Measurements from ENCODE around the gene GTF3A.

Gene GTF3A

DNA sequence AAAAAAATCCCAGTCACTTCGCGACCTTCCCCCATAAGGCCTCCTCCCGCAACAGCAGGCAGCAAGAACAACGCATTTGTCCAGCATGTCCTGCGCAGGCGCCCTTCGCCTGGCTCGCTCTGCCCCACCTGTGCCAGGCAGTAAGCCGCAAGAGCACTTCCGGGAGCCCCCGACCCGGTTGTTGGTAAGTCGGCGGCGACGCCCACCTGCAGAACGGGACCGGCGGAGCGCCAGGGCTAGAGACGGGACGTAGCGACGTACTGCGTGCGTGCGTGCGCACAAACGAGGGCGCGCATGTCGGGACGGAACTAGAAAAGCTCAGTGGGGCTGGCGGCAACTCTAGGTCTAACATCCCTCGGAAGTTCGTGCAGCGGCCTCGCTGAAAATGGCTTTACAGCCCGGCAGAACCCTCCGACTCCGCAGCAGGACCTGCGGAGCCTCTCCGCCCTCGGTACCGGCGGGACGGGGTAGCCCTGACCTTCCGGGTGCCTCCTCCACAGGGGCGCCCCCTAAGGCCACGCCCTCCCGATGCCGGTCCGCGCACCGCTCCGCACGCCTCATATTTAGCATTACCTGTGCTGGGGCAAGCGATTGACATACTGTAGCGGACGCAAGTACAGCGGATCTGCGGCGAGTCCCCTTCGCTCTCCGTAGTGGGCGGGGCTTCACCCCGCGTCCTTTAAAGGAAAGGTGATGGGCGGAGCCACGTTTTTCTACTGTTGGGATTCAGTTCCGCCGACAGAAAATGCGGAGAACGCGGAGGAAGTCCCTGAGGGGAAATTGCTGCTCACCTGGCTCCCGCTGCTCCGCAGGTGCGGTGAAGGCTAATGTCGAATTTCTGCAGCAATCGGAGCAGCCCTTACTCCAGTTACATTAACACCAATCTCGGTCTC is 25.8 kb downstream of the GTF3A start, which contains the start of gene MTIF3:
Gene MTIF3, minus strand, starts transcription at position 629 of the 893 bp plus-strand sequence. CDS start 10,116 bp downstream, outside the sequence.
- Mint-ChIP-seq H3K36me3 (ENCODE audit: low read depth) (peaks cover 4% of the 10 kb centered on the region), H3K27ac (peak within 1 kb of the TSS; percentile 97), H3K4me1 (ENCODE audit: low read depth) (peaks cover 52% of the 10 kb centered on the region), H3K4me3 (peak within 1 kb of the TSS; percentile 91), H3K27me3 (no peaks in the 10 kb centered on the region), H3K9me3 (no peaks in the 10 kb centered on the region)

DNA sequence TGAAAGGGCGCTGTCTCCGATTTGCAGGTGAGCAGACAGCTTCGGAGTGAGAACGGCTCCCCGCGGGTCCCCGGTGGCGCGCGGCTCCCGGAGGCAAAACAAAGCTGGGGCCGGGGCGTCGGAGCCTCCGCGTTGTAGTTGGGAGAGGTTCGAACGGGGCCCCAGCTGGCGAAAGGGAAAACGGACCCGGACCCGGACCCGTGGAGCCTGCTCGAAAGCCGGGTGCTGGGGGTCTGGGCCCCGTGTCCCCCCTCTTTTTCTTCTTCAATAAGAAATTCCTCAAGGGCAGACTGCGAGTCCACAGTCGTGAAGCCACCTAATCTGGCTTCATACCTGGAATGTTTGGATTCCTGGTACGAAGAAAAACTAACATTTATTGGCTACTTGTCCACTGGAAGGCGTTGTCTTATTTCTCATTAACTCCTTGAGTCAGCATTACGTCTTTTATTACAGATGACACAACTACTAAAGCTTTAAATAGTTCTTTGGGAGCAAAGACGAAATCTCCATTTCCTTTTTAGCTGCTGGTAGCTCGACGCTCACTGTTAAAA is 26.6 kb downstream of the GTF3A start:
- Mint-ChIP-seq H3K36me3 (ENCODE audit: low read depth) (peaks cover 4% of the 10 kb centered on the region), H3K4me1 (ENCODE audit: low read depth) (peaks cover 52% of the 10 kb centered on the region), H3K27me3 (no peaks in the 10 kb centered on the region), H3K27ac (peak overlapping the region; percentile 97), H3K9me3 (no peaks in the 10 kb centered on the region), H3K4me3 (peak overlapping the region; percentile 91)

DNA sequence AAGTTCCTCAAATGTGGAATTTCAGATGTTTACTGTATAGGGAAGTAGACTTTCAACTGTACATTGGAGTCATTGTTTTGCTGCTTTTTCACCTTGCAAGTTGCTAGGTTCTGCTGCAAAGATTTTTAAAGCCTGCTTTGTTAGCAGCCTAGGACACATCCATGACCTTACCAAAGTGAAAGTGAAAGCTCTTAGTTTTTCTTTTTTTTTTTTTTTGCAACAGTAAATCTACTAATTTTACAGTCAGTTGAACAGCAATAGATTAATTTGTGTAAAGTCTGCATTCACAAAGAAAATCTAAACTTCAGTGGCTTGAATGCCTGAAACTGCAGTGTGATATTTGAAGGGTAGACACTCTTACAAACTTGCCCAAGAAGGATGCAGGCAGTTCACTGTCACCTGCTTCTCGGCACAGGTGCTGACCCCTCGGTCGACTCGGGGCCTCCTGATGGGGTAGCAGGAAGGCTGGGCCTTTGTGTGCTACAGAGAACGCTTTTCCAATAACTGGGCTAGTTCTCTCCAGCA is 31.0 kb downstream of the GTF3A start:
- Mint-ChIP-seq H3K4me3 (peak overlapping the region; percentile 85), H3K36me3 (ENCODE audit: low read depth) (no peaks in the 10 kb centered on the region), H3K27ac (peak overlapping the region; percentile 96), H3K27me3 (no peaks in the 10 kb centered on the region), H3K4me1 (ENCODE audit: low read depth) (peaks cover 21% of the 10 kb centered on the region), H3K9me3 (no peaks in the 10 kb centered on the region)

DNA sequence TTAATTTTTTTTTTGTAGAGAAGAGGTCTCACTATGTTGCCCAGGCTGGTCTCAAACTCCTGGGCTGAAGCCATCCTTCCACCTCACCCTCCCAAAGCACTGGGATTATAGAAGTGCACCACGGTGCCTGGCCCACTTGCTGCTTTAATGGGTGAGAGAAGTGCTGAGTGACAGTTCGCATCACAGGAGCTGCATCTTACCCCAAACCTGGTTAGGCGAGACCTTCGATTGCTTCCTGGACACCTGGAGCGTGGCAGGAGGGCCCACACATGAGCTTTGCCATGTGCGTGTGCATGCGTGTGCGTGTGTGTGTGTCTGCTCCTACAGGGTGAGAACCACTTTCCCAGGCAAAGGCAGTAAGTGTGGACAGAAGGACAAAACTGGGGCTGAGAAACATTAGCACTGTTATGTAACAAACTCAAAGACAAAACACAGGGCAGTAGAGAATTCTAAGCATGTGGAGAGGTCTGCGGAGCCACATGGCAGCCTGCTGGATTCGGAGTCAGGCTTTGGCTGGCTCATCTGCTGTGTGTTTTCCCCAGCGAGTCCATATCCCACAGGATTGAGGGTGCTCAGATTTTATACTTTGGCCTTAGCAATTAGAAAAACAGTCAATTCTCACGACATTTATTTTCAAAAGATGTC is 37.6 kb downstream of the GTF3A start:
- Mint-ChIP-seq H3K4me1 (ENCODE audit: low read depth) (no peaks in the 10 kb centered on the region), H3K9me3 (no peaks in the 10 kb centered on the region), H3K4me3 (no peak overlapping the region), H3K36me3 (ENCODE audit: low read depth) (no peaks in the 10 kb centered on the region), H3K27me3 (no peaks in the 10 kb centered on the region), H3K27ac (no peak overlapping the region)

DNA sequence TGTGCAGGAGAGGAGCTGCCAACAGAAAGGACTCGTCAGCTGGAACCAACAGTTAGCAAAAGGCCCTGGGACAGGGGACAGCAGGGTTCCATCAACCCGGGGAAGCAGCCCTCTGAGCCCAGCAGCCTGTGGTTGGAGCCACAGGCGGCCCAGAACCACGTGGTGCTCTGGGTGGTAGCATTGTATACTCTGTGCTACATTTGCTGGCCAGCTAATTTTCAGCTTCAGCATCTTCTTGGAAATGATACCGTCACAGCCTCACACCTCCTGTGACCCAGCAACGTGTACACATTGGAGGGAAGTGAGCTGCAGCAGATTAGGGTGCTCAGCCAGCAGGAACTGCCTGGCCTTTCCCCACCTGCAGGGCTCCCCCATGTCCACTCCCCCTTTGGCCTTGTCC is 39.1 kb downstream of the GTF3A start:
- H3K9me3 Mint-ChIP-seq: no peaks in the 10 kb centered on the region
- no peak overlapping the region for H3K4me3 Mint-ChIP-seq
- no peaks in the 10 kb centered on the region for H3K36me3 Mint-ChIP-seq (ENCODE audit: low read depth)
- no peak overlapping the region for H3K27ac Mint-ChIP-seq
- no peaks in the 10 kb centered on the region for H3K4me1 Mint-ChIP-seq (ENCODE audit: low read depth)
- no peaks in the 10 kb centered on the region for H3K27me3 Mint-ChIP-seq

DNA sequence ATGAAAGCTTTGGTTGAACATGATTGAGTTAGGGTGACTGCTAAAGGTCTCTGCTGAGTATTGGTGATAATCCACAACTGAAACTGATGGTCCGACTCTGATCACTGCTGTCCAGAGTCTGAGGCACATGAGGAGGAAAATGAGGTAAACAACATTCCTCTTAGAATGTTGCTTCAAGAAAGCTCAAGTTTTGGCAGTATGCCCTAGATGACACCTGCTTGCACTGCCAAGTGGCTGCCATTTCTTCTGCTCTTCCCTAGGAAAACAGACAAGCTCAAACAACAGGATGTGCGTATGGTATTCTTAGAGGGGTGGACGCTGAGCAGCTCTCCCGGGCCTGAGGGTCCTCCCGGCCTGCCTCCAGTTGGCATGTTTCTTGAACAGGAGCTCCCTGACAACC is 41.2 kb downstream of the GTF3A start:
- no peak overlapping the region for H3K27ac Mint-ChIP-seq
- H3K27me3 Mint-ChIP-seq: no peaks in the 10 kb centered on the region
- H3K4me1 Mint-ChIP-seq (ENCODE audit: low read depth): no peaks in the 10 kb centered on the region
- H3K36me3 Mint-ChIP-seq (ENCODE audit: low read depth): no peaks in the 10 kb centered on the region
- H3K4me3 Mint-ChIP-seq: no peak overlapping the region
- H3K9me3 Mint-ChIP-seq: no peaks in the 10 kb centered on the region

DNA sequence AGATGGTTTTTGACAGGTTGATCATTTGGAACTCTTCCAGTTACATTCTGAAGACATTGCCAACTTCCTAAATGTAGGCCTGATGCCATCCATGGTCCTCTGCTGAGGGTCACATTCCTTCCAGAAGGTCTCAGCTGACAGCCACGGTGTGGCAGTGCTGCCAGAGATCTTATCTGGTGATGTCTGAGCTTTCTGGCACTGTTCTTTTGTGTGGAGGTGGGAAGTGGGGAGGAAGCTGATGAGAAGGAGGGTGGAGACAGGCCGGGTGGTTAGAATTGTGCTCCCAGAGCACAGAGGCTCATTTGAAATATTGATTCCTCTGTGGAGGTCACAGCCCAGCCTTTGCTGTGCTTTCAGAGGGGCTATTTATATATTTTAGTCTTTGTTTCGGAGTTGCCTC is 42.1 kb downstream of the GTF3A start:
- no peaks in the 10 kb centered on the region for H3K36me3 Mint-ChIP-seq (ENCODE audit: low read depth)

DNA sequence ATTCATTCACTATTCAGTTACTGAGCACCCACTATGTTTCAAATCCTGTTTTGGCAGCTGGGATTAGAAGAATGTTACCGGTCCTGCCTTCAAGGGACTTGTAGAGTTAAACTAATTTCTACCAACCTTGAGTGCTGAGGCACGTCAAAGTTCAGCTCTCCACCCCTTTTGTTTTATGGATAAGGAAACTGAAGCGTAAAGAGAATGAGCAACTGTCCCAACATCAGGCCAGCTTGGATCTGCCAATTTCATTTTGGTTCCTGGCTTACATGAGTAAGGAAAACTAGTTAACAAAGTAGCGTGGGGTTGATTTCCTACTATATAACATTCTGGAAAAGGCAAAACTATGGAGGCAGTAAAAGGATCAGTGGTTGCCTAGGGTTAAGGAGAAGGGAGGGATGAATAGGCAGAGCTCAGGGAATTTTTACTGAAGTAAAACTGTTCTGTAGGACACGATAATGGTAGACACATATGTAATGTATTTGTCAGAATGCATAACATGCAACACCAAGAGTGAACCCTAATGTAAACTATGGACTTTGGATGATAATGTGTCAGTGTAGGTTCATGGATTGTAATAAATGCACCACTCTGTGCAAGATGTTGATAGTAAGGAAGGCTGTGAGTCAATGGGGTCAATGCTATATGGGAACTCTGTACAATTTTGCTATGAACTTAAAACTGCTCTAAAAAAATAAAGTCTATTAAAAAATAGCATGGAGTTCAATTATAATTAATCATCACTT is 45.8 kb downstream of the GTF3A start:
- no peak overlapping the region for H3K4me3 Mint-ChIP-seq
- no peaks in the 10 kb centered on the region for H3K27me3 Mint-ChIP-seq
- peaks cover 5% of the 10 kb centered on the region for H3K4me1 Mint-ChIP-seq (ENCODE audit: low read depth)
- H3K9me3 Mint-ChIP-seq: no peaks in the 10 kb centered on the region
- no peak overlapping the region for H3K27ac Mint-ChIP-seq
- no peaks in the 10 kb centered on the region for H3K36me3 Mint-ChIP-seq (ENCODE audit: low read depth)

More for the DNA sequence above, 42.1 kb downstream of the GTF3A start:
- Mint-ChIP-seq H3K27me3 (no peaks in the 10 kb centered on the region), H3K9me3 (no peaks in the 10 kb centered on the region), H3K4me1 (ENCODE audit: low read depth) (no peaks in the 10 kb centered on the region), H3K27ac (no peak overlapping the region), H3K4me3 (no peak overlapping the region)

DNA sequence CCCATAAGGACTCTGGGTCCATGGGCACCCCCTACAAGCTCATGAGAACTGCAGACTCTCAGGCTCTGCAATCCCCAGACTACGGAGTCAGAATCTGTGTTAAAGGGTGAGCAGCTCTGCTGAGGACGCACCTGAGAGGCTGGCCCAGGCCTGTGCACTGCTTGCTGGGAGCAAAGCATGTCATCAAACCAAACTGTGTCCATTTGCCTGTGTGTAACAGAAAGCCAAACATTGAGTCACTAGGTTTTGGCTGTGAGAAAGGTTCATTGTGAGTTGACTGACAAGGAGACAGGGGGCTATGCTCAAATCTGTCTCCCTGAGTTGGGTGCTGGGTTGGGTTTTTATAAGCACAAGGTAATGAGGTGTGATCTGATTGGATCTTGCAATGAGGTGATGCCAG is 48.0 kb downstream of the GTF3A start:
- Mint-ChIP-seq H3K27ac (no peak overlapping the region), H3K4me1 (ENCODE audit: low read depth) (peaks cover 14% of the 10 kb centered on the region), H3K36me3 (ENCODE audit: low read depth) (no peaks in the 10 kb centered on the region), H3K9me3 (no peaks in the 10 kb centered on the region), H3K27me3 (no peaks in the 10 kb centered on the region), H3K4me3 (no peak overlapping the region)

DNA sequence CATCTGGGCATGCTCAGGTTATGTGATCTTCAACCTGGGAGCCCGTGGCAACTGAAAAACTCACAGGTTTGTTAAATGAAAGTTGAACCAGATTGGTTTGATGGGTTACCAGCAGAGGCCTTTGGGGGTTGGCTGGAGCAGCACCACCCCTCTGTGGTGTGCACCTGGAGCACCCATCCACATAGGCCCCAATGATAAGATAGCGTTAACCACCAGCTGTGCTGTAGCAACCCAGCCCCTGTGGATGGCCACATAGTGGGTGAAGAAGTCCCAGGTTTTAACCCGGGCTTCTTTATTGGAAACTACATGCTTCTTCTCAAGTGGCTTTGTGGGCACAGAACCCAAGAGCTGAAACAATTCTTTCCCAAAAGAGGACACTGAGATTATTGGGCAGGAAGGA is 48.5 kb downstream of the GTF3A start:
- H3K27ac Mint-ChIP-seq: no peak overlapping the region
- no peaks in the 10 kb centered on the region for H3K27me3 Mint-ChIP-seq
- no peaks in the 10 kb centered on the region for H3K9me3 Mint-ChIP-seq

DNA sequence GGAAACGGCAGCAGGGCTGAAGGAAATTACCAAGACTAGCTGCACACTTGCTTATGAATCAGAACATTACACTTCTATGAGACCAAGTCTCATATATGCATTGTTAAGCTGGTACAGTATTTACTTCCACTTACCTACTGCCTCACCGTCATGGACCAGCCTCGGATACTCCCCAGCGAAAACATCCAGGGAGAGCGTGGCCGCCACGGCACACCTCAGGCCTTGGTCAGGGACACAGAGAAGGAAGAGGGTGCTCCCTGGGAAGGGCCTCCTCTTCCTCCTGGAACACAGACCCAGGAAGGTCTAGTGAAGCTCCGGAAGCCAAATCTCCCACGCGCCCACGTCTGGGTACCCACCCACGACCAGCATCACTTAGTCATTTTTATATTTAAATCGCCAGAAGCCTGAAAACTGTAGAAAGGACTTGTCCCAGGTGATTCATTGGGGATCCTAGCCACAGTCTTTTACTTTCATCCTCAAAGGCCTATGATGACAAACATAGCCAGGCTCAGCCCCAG is 50.4 kb downstream of the GTF3A start:
- H3K9me3 Mint-ChIP-seq: no peaks in the 10 kb centered on the region
- H3K4me3 Mint-ChIP-seq: no peak overlapping the region
- no peaks in the 10 kb centered on the region for H3K27me3 Mint-ChIP-seq
- no peak overlapping the region for H3K27ac Mint-ChIP-seq
- no peaks in the 10 kb centered on the region for H3K36me3 Mint-ChIP-seq (ENCODE audit: low read depth)
- H3K4me1 Mint-ChIP-seq (ENCODE audit: low read depth): peaks cover 23% of the 10 kb centered on the region

More for the DNA sequence above, 48.5 kb downstream of the GTF3A start:
- Mint-ChIP-seq H3K36me3 (ENCODE audit: low read depth) (no peaks in the 10 kb centered on the region), H3K4me1 (ENCODE audit: low read depth) (peaks cover 19% of the 10 kb centered on the region), H3K4me3 (no peak overlapping the region)

DNA sequence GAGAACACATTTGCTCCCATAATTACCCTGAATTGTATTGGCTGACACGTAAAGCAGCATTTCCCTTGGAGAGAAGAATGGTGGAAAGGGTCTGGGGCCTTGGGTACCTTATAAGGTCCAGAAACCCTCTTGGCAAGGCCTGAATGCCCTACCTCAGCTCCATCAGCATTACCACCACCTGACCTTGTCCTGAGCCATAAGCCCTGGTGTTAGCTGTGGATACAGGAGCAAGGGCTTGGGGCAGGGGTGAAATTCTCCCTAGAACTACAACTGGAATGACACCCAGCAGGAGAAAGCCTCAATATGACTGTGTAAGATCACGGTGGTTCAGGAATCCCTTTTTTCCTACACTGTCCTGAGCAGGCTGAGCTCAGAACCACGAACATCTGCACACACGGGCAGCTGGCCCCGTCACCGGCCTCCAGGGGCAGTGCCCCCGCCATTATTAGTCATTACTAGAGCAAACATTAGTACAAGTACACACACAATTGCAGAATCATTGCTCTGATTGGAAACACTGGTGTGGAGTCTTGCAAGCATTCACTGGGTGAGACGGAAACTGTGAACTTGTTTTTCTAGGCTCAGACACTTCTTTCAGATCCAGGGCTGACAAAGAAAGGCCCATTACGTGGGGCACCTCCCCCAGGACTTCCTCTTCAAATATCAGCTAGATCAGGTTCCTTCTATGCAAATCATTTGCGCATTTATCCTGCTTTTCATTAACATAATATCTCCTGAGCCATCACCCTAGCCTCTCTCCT is 52.7 kb downstream of the GTF3A start:
- Mint-ChIP-seq H3K9me3 (no peaks in the 10 kb centered on the region), H3K36me3 (ENCODE audit: low read depth) (no peaks in the 10 kb centered on the region), H3K27ac (no peak overlapping the region), H3K27me3 (no peaks in the 10 kb centered on the region), H3K4me3 (no peak overlapping the region), H3K4me1 (ENCODE audit: low read depth) (peaks cover 28% of the 10 kb centered on the region)

DNA sequence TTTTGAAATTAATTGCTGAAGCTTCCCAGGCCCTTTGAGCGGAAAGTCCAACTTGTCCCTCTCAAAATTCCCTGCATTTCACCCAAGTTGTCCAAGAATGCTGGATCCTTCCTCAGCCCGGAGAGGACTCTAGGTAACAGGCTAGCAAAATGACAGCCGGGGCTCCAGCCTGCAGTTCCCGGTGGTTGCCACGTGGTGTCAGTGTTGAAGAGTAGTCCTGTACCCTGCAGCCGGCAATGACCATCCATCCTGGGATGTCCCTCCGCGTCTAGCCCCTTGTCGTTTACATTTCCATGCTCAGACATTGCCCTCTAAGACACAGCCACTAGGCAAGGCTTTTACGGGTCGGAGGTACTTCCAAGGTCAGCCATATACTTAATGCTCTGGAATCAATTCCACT is 57.3 kb downstream of the GTF3A start:
- Mint-ChIP-seq H3K36me3 (ENCODE audit: low read depth) (no peaks in the 10 kb centered on the region), H3K4me3 (no peak overlapping the region), H3K9me3 (no peaks in the 10 kb centered on the region)

DNA sequence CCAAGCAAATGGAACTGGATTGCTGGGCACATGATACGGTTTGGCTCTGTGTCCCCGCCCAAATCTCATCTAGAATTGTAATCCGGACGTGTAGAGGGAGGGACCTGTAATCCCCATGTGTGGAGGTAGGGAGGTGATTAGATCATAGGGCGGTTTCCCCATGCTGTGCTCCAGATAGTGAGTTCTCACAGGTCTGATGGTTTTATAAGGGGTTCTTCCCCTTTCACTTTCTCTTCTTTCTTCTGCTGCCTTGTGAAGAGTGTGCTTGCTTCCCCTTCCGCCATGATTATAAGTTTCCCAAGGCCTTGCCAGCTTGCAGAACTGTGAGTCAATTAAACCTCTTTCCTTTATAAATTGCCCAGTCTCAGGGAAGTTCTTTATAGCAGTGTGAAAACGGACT is 58.6 kb downstream of the GTF3A start:
- Mint-ChIP-seq H3K4me3 (no peak overlapping the region), H3K4me1 (ENCODE audit: low read depth) (peaks cover 9% of the 10 kb centered on the region), H3K27me3 (no peaks in the 10 kb centered on the region), H3K27ac (no peak overlapping the region), H3K9me3 (no peaks in the 10 kb centered on the region), H3K36me3 (ENCODE audit: low read depth) (no peaks in the 10 kb centered on the region)

More for the DNA sequence above, 57.3 kb downstream of the GTF3A start:
- Mint-ChIP-seq H3K27me3 (no peaks in the 10 kb centered on the region), H3K4me1 (ENCODE audit: low read depth) (peaks cover 18% of the 10 kb centered on the region), H3K27ac (no peak overlapping the region)
